Keratinocyte (primary cell): ENCODE data around the gene REEP3. TPM values are rescaled to one million over a fixed set of nuclear protein-coding genes. Genes with fewer than 3 reads are reported as not detected.

Source experiments
- DNase-seq: peaks from one replicate; pipeline ENCODE4 v3.0.0-alpha.2; 2011; ENCODE audit warnings: low read depth, missing footprints, low spot score
- FAIRE-seq: peaks from 2 replicates; lab custom pipeline; 2011; peaks lifted over from hg19 to GRCh38; lab: Jason Lieb, UNC
- H2AFZ ChIP-seq: 2 replicates; pipeline ENCODE4 v1.6.0; 2012; ENCODE audit warnings: low read length, control low read depth, inconsistent platforms; ENCODE audit not compliant: control insufficient read depth
- H3K27ac ChIP-seq: 2 replicates; pipeline ENCODE4 v1.5.1; 2011; ENCODE audit warnings: low read length; ENCODE audit not compliant: control insufficient read depth, insufficient read depth
- H3K27me3 ChIP-seq: 3 replicates; pipeline ENCODE4 v1.6.0; 2011; ENCODE audit warnings: low read length; ENCODE audit not compliant: control insufficient read depth, insufficient read depth; ENCODE audit errors: extremely low read depth
- H3K36me3 ChIP-seq, 2 experiments: 2 replicates in 1 of 2; 3 replicates in 1 of 2; pipeline ENCODE4 v1.5.1; 2011; ENCODE audit warnings: low read length in 2 of 2, mild to moderate bottlenecking in 1 of 2; ENCODE audit not compliant: control insufficient read depth in 2 of 2, insufficient read depth in 2 of 2; ENCODE audit errors: extremely low read depth in 1 of 2
- H3K4me1 ChIP-seq: 3 replicates; pipeline ENCODE4 v1.5.1; 2011; ENCODE audit warnings: low read length; ENCODE audit not compliant: control insufficient read depth, insufficient read depth; ENCODE audit errors: extremely low read depth
- H3K4me2 ChIP-seq: 3 replicates; pipeline ENCODE4 v1.6.0; 2011; ENCODE audit warnings: low read depth, low read length; ENCODE audit not compliant: control insufficient read depth, insufficient read depth; ENCODE audit errors: extremely low read depth
- H3K4me3 ChIP-seq, 3 experiments: fragments of 200-600 bp in 1 of 3; sonication (generic) in 1 of 3; 2 replicates in 2 of 3; 3 replicates in 1 of 3; pipeline ENCODE4 v1.5.1; 2011 to 2016; ENCODE audit warnings: low read length in 3 of 3, mild to moderate bottlenecking in 3 of 3, control low read depth in 2 of 3, inconsistent platforms in 1 of 3, low read depth in 1 of 3, mixed read lengths in 1 of 3, mixed run types in 1 of 3, moderate library complexity in 1 of 3; ENCODE audit not compliant: control insufficient read depth in 2 of 3, insufficient read depth in 2 of 3; ENCODE audit errors: extremely low read depth in 1 of 3
- H3K79me2 ChIP-seq: 2 replicates; pipeline ENCODE4 v1.6.0; 2012; ENCODE audit warnings: low read length; ENCODE audit not compliant: control insufficient read depth, insufficient read depth
- H3K9ac ChIP-seq: 3 replicates; pipeline ENCODE4 v1.6.0; 2011; ENCODE audit warnings: low read length; ENCODE audit not compliant: control insufficient read depth, insufficient read depth; ENCODE audit errors: extremely low read depth
- H3K9me1 ChIP-seq: 3 replicates; pipeline ENCODE4 v1.6.0; 2011; ENCODE audit warnings: low read length; ENCODE audit not compliant: control insufficient read depth, insufficient read depth; ENCODE audit errors: extremely low read depth
- H3K9me3 ChIP-seq: 2 replicates; pipeline ENCODE4 v1.5.1; 2012; ENCODE audit warnings: low read depth, low read length; ENCODE audit not compliant: control insufficient read depth
- H4K20me1 ChIP-seq: 3 replicates; pipeline ENCODE4 v1.6.0; 2011; ENCODE audit warnings: low read length; ENCODE audit not compliant: control insufficient read depth, insufficient read depth; ENCODE audit errors: extremely low read depth
- EZH2 ChIP-seq: IDR thresholded peaks from one replicate; pipeline ENCODE4 v1.6.1; 2012; ENCODE audit warnings: inconsistent platforms, mild to moderate bottlenecking, low read length, moderate library complexity
- dilution Hi-C: fragments of 300-500 bp; cut with MboI; formaldehyde crosslinking; loops from one replicate; pipeline ENCODE4 v1.7.0; 2020; ENCODE audit warnings: low sequenced_read_pairs; ENCODE audit not compliant: extremely low pct_ligation_motif_present
- polyA plus RNA-seq, 5 experiments: library from polyadenylated mRNA; depleted of rRNA in 3 of 5; stranded (reverse) in 3 of 5; stranded (forward) in 1 of 5; unstranded in 1 of 5; fragments of >200 nt; gene quantifications; 1 replicate in 1 of 5; 2 replicates in 3 of 5; 3 replicates in 1 of 5; pipeline versions ENCODE4 v1.2.1 to v1.2.3, GENCODE V29; 2011 to 2012; ENCODE audit warnings: missing spikeins in 2 of 5, low read depth in 1 of 5, low replicate concordance in 1 of 5
- TF ChIP-seq, protein P1 (sequence below), 3 experiments: IDR thresholded peaks in 1 of 3; conservative IDR thresholded peaks in 1 of 3; optimal IDR thresholded peaks in 1 of 3; 2 replicates in 2 of 3; 3 replicates in 1 of 3; pipeline versions ENCODE3 to v1.5.1; 2011; ENCODE audit warnings: low read length in 3 of 3, mild to moderate bottlenecking in 3 of 3, moderate library complexity in 2 of 3, control low read depth in 1 of 3, inconsistent platforms in 1 of 3; ENCODE audit not compliant: insufficient read depth in 2 of 3; ENCODE audit errors: extremely low read depth in 1 of 3

The REEP3 gene
- polyA plus RNA-seq, 1 donor (not counting 4 experiments of a cell fraction or from before 2014, with no cell fraction given) = 52.8 TPM

GRCh38 chr10:63521416-63522276 is 445 bp downstream of the REEP3 start:
- Histone ChIP-seq H3K4me1 (peaks cover 34% of the 10 kb centered on the region), H3K9me3 (no peaks in the 10 kb centered on the region), H3K36me3 (peaks cover 0 to 7% of the 10 kb centered on the region in 2 experiments), H3K27ac (peak overlapping the region; percentile 83), H2AFZ (peak overlapping the region; percentile 16), H3K79me2 (peaks cover 86% of the 10 kb centered on the region), H3K9me1 (no peaks in the 10 kb centered on the region), H3K4me3 (peak overlapping the region; percentile 78 to 89 (median 82)), H3K27me3 (no peaks in the 10 kb centered on the region), H4K20me1 (no peaks in the 10 kb centered on the region), H3K9ac (peak overlapping the region; percentile 94), H3K4me2 (peak overlapping the region; percentile 89)
- TF ChIP-seq, protein P1, sequence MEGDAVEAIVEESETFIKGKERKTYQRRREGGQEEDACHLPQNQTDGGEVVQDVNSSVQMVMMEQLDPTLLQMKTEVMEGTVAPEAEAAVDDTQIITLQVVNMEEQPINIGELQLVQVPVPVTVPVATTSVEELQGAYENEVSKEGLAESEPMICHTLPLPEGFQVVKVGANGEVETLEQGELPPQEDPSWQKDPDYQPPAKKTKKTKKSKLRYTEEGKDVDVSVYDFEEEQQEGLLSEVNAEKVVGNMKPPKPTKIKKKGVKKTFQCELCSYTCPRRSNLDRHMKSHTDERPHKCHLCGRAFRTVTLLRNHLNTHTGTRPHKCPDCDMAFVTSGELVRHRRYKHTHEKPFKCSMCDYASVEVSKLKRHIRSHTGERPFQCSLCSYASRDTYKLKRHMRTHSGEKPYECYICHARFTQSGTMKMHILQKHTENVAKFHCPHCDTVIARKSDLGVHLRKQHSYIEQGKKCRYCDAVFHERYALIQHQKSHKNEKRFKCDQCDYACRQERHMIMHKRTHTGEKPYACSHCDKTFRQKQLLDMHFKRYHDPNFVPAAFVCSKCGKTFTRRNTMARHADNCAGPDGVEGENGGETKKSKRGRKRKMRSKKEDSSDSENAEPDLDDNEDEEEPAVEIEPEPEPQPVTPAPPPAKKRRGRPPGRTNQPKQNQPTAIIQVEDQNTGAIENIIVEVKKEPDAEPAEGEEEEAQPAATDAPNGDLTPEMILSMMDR (optimal IDR thresholded peaks at IDR 0.05 in 1 of 3, IDR thresholded peaks at IDR 0.05 in 1 of 3, conservative IDR thresholded peaks at IDR 0.05 in 1 of 3; ENCODE audit: extremely low read depth in 1 of 3, insufficient read depth in 2 of 3, low read length in 3 of 3) = no peak
- no peak for TF ChIP-seq EZH2
- FAIRE-seq (no peak), DNase-seq (no peak)
- dilution Hi-C loops = no loop called here

GRCh38 chr10:63522277-63522687 is 1.1 kb downstream of the REEP3 start:
- TF ChIP-seq, protein P1 (optimal IDR thresholded peaks at IDR 0.05 in 1 of 3, IDR thresholded peaks at IDR 0.05 in 1 of 3, conservative IDR thresholded peaks at IDR 0.05 in 1 of 3; ENCODE audit: extremely low read depth in 1 of 3, insufficient read depth in 2 of 3, low read length in 3 of 3) = no peak
- TF ChIP-seq EZH2 = no peak

More at GRCh38 chr10:63522277-63522687, 1.1 kb downstream of the REEP3 start:
- Histone ChIP-seq H3K27me3 (no peaks in the 10 kb centered on the region), H3K27ac (peak overlapping the region; percentile 83), H3K4me3 (peak overlapping the region; percentile 78 to 89 (median 82)), H3K4me2 (peak overlapping the region; percentile 89), H3K79me2 (peaks cover 86% of the 10 kb centered on the region), H3K4me1 (peaks cover 33% of the 10 kb centered on the region), H3K36me3 (peaks cover 0 to 7% of the 10 kb centered on the region in 2 experiments), H3K9ac (peak overlapping the region; percentile 94), H3K9me3 (no peaks in the 10 kb centered on the region), H4K20me1 (no peaks in the 10 kb centered on the region), H3K9me1 (no peaks in the 10 kb centered on the region), H2AFZ (no peak overlapping the region)
- dilution Hi-C loops = no loop called here
- no peak for DNase-seq
- no peak for FAIRE-seq
